ENCODE data around the gene STK11.
A peak's percentile ranks its signal among the peaks of the same experiment; 100 is the strongest.
"Not testable (repeated sequence)": the region's sequence is repeated elsewhere in the genome, so short reads cannot be mapped to it uniquely, and the experiment has no call there.

STK11 gene

DNA sequence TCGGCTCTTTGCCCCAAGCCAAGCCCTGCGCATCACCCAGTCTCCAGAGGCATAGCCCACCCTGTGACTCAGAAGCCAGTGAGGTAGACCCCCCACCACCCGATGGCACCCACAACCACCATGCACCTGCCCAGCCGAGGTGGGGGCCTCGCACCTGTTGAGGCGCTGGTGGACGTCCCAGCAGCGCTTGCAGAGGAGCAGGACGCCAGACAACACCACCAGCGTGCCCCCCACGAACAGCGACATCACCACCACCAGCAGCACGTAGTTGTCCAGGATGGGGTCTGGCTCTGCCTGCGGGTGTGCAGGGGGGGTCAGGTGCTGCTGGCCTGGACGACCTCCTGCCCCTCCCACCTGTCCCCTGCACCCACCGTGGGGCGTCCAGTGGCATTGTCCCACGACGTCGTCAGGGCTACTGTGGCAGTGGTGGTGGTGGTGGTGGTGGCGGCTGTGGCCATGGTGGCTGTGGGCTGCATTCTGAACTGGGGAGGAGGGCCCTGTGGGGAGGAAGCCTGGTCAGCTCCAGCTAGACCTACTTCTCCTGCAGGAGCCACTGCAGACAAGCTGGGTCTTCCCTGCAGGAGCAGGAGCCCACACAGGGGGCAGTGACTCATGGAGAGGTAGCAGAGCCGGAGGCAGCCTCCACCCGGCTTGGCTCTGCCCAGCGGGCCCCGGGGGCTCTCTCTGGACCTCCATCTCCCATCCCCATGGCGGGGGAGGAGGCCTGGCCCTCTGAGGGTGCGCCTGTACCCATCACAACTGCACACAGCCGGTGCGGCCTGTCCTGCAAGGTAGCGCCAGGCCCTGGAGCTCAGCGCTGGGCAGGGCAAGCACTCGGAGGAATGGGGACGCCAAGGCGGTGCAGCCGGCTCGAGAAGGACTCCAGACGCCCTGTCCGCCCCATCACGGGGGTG is 30.3 kb downstream of the STK11 start:
- no peak for DNase-seq (ENCODE audit: insufficient read length, low spot score)

DNA sequence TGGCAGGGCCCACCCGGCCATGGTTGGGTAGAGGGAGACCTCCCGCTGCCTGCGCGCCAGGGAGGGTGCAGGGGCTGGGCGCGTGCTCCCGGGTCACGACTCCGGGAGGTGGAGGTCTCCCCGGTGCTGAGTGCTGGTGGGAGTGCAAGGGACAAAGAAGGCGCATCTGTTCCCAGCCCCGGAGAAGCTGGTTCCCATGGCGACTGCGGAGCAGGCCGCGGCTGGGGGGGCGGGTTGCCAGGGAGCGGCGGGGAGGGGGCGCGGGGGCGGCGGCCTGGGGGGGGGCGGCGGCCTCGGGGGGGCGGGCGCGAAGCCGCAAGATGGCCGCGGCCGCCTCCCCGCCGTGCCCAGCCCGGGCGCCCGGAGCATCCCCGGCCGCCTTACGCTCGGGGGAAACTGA is 31.0 kb downstream of the STK11 start:
- FAIRE-seq, result no peak
- DNase-seq (ENCODE audit: insufficient read length, low spot score), result no peak

More for the DNA sequence above, 30.3 kb downstream of the STK11 start:
- no peak for FAIRE-seq

DNA sequence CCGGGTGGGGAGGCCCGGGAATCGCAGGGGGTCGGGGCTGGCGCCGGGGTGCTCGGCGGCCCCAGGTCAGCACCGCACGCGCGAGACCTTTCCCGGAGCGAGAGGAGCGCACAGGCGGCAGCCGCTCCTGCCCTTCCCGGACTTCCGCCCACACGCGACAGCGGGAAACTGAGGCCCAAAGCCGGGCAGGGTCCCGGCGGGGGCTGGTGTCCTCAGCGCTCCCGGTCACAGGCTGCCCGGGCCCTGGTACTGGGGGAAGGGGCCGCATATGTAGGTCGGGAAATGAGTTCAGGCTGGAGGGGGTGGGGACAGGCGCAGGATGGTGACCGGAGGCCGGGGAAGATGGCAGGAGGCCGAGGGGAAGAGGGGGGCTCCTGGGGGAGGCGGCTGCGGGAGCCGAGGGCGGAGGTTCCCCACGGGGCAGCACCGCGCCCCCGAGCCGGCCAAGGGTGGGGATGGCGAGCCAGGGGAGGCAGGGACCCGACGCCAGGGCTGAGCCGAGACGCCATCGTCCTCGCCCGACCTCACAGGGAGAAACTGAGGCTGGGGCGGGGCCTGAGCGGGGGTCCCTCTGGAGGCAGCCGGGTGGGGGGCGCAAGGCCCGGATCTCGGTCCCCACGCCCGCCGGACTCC is 31.6 kb downstream of the STK11 start:
- DNase-seq (ENCODE audit: insufficient read length, low spot score), result no peak
- no peak for FAIRE-seq

DNA sequence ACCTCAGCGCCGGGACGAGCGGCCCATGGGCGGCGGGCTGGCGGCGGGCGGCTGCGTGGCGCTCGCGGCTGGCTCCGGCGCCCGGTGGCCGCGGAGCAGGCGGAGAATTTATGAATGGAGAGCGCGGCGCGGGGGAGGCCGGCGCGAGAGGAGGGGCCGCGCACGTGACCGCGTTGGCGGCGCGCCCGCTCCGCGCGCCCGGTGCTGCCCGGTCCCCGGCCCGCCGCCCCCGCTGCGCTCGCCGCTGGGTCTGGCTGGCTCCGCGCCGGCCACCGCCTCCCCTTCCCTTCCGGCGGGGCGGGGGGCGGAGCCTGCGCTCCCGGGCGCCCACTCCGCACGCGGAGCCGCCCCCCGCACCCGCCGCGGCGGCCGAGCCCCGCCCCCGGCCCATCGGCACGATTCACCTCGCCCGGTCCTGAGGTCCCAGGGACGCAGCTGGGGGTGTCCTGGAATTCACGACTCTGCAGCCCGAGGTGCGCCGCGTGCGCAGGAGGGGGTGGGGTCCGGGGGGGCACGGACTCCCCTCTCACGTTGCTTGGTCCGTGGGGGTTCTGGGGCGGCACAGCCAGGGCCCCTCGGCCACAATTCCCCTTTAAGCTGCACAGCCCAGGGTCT is 32.3 kb downstream of the STK11 start, which contains the start of gene CBARP:
Gene CBARP (minus strand): TSS at position 252 of the 615 bp plus-strand sequence. CDS start 1,905 bp downstream, outside the sequence.
- no peak for FAIRE-seq
- no peak for DNase-seq (ENCODE audit: insufficient read length, low spot score)

DNA sequence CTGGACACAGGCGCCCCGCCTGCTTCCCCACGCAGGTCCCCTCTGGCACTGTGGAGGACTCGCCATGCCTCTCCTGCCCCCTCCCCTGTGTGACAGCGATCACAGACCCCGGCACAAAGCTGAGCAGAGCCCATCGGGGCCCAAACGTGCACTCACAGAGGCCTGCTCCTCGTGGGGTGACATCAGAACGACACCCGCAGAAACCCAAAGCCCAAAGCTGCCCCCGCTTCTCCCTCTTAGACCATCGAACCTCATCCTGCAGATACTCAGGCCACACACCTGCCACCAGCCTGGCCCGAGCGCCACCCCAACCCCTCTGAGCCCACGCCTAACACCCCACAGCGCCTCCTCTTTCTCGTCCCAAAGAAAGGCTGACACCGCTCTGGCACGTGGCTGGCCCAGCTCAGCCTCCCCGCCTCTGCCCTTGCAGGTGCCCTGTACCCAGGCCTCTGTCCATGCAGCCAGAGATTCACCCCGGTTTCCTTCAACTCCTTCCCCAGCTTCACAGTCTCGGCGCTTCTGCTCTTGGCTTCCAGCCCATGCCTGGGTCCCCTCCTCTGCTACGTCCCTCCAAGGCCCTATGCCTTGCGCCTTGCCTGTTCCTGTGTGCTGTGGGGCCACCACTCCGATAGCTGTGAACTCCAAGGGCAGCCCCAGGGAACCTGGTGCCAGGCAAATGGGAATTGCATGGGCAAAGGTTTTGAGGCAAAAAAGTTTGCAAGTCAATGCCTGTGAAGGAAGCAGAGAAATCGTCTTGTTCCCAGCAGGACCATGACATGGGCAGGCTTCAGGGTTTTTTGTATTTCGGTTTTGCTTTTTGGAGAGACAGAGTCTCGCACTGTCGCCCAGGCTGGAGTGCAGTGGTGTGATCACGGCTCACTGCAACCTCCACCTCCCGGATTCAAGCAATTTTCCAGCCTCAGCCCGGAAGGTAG is 33.1 kb downstream of the STK11 start:
- no peak for DNase-seq (ENCODE audit: insufficient read length, low spot score)
- FAIRE-seq, result no peak

DNA sequence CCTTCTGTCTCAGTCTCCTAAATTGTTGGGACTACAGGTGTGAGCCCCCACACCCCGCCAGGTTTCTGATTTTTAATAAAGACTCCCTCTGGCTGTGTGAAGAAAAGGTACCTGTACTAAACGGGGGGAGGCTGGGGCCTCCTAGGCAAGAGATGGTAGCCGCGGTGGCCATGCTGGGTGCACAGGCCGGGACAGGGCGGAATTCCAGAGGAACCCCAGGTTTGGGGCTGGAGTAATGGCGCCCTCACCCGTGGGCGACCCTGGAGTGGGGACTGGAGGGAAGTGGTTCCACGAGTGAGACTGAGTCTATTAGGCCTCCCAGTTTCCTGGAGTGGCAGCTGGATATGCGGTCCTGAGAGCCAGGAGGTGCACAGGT is 33.8 kb downstream of the STK11 start:
- FAIRE-seq (no peak), DNase-seq (ENCODE audit: insufficient read length, low spot score) (no peak)

DNA sequence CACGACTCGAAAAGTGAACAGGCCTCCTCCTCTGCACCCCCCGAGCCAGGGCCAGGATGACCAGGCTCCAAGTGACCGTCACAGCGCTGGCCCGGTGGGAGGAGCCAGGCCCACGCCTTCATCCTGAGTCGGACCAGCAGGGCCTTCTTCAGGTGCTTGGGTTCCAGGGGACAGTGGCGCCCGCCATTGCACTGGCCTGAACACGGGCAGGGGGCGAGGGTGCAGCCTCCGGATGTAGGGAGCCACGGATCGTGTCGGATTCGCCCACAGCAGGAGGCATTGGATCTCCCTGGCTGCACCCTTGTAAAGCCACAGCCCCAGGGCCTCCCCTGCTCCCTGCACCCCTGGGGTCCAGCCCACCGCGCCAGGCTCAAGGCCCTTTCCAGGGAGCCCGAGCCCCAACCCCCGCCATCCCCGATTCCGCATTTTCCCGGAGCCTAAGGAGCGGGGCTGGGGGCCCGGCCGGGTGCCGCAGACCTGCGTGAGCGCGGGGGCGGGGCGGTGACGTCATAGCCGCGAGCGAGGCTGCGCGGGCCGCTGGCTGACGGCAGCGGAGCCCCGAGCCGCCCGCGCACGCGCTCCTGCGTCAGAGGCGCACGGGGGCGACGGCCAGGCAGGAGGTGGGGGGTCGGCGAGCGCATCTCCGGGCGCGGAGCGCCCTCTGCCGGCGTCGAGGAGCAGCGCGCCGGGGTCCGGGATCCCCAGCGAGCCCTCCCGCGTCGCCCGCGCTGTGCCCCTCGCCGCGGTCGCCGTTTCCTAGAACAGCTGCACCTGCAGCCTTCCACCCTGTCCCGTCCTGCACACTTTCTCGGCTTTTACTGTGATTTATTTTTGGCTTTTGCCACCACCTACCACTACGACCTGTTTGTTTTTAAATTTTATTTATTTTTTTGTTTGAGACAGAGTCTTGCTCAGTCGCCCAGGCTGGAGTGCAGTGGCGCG is 34.5 kb downstream of the STK11 start:
- peak; percentile 14 for FAIRE-seq
- DNase-seq (ENCODE audit: insufficient read length, low spot score), result peak; percentile 100

DNA sequence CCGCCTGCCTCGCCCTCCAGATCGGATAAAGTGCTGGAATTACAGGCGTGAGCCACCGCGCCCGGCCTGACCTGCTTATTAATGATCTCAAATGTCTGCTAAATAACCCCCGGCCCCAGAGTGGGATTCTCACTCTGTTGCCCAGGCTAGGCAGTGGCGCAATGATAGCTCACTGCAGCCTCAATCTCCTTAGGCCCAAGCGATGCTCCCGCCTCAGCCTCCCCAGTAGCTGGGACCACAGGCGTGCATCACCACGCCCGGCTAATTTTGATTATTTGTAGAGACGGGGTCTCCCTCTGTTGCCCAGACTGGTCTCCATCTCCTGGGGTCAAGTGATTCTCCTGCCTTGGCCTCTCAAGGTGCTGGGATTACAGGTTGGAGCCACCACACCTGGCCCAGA is 35.3 kb downstream of the STK11 start:
- DNase-seq (ENCODE audit: insufficient read length, low spot score) (no peak), FAIRE-seq (no peak)

DNA sequence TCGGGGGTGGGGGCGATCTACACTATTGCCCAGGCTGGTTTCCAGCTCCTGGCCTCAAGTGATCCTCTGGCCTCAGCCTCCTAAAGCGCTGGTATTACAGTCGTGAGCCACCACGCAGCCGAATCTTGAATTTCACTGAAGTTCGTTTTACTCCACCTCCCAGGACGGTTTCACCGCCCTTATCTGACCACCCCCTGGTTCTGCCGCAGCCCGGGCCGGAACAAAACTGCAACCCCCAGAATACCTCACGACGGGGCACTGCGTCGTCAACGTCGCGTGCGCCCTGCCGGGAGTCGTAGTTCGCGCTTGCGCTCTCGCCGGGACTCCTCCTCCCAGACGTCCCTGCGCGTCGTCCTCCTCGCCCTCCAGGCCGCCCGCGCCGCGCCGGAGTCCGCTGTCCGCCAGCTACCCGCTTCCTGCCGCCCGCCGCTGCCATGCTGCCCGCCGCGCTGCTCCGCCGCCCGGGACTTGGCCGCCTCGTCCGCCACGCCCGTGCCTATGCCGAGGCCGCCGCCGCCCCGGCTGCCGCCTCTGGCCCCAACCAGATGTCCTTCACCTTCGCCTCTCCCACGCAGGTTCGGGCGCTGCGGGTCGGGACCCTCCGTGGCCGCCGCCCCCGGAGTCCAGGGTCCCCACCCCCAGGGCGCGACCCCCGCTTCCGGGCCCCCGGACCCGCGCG is 36.0 kb downstream of the STK11 start, which contains the start of gene ATP5F1D:
Gene ATP5F1D (plus strand): TSS at position 335 of the 679 bp plus-strand sequence. CDS start 100 bp downstream, at position 435.
- FAIRE-seq, result peak; percentile 98
- peak; percentile 99 for DNase-seq (ENCODE audit: insufficient read length, low spot score)

DNA sequence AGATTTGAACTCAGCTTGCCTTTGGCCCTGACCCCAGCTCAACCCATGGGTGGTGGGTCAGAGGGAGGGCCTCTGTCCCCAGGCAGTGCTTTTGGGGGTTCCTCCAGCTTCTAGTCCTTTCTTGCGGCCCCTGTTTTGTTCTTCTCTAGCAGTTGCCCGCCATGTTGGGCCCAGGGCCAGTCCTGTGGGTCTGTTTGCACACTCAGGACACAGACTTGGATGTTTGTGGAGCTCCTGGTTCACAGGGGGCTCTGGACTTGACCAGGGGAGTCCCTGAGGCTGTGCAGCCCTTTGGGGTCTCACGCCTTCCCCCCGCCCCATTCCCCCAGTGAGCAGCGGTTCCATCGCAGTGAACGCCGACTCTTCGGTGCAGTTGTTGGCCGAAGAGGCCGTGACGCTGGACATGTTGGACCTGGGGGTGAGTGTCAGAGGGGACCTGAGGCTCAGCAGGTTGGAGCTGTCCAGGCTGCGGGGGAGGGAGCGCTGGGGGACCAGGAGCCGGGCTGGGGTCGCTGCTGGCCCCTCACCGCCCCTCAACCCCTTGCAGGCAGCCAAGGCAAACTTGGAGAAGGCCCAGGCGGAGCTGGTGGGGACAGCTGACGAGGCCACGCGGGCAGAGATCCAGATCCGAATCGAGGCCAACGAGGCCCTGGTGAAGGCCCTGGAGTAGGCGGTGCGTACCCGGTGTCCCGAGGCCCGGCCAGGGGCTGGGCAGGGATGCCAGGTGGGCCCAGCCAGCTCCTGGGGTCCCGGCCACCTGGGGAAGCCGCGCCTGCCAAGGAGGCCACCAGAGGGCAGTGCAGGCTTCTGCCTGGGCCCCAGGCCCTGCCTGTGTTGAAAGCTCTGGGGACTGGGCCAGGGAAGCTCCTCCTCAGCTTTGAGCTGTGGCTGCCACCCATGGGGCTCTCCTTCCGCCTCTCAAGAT is 38.5 kb downstream of the STK11 start:
- DNase-seq (ENCODE audit: insufficient read length, low spot score) (peak; percentile 92), FAIRE-seq (peak; percentile 87)

DNA sequence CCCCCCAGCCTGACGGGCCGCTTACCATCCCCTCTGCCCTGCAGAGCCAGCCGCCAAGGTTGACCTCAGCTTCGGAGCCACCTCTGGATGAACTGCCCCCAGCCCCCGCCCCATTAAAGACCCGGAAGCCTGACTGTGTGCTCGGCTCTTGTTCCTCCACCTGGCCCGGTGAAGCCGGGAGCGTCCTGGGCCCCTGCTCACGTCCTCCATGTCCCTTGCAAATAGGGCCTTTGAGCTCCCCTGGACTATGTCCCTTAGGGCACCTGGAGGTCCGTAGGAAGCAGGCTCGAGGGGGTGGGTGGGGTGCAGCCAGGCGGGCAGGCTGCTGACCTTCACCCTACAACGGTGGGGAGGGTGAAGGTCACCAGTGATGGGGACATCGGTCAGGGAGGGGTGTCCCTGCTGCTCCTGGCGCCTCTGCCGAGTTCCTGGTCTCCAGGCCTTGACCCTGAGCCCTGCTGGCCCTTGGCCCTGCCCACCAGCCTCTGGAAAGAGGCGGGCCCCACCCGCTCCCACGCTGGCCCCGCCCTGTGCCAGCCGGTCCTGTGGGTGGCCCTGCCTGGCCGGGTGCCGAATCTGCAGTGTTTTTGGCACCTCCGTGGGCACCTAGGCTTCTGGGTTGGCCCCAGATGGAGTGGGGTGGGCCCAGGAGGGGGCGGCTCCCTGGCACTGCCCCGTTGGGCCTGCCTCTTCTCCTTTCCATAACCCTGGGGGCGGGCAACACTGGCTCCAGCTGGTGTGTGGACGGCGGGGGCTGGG is 39.3 kb downstream of the STK11 start:
- FAIRE-seq (no peak), DNase-seq (ENCODE audit: insufficient read length, low spot score) (no peak)

DNA sequence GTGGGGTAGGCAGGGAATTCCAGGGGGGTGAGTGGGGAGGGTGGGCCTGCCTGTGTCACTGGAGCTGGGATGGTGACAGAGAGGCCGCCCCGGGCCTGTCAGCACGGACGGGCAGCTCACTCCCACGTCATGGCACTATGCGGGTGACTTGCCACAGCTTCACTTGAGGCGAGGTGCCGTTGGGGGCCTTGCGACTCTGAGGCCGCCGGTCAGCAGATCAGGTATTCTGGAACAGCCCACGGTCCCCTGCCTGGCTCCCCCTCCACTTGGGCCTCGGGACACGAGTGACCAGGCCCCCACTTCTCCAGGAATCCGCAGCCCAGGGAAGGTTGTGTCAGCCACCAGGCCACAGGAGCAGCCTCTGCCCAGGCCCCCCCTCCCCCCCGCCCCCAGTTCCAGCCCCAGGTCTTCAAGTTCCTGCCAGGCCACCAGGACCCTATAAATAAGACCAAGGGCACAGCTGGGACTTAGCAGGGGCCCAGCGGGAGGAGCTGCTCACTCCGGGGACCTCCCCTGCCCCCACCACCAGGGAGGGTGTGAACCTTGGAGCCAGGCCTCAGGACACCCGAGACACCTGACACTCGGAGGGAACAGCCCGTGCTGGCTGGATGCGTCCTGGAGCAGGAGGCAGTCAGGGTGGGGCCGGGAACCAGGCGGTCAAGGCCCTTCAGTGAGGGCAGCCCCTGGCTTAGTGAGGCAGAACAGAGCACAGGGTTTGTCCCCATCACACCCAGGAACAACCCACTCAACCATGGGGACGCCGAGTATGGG is 40.1 kb downstream of the STK11 start:
- no peak for DNase-seq (ENCODE audit: insufficient read length, low spot score)
- no peak for FAIRE-seq

DNA sequence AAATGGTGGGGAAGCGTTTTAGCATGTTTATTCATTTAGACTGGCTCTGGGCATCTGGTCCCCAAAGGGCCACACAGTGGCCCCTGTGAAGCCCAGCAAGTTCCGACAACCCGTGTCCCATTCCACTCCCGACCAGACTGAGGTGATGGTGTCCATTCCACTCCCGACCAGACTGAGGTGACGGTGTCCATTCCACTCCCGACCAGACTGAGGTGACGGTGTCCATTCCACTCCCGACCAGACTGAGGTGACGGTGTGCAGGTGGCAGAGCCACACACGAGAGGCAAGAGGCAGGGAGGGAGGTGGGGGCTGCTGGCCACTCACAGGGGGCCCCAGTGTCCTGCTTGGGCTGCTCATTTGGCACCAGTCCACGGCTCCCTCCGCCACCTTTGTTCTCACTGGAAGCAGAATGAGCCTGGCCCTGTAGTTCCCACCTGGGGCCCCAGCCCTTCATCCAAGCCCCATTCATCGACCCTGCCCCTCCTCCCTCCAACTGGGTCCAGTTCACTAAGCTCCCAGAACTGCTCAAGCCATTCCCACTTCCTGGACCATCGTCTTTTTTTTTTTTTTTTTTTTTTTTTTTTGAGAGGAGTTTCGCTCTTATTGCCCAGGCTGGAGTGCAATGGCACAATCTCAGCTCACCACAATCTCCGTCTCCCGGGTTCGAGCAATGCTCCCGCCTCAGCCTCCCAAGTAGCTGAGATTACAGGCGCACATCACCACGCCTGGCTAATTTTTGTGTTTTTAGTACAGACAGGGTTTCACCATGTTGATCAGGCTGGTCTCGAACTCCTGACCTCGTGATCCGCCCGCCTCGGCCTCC is 40.9 kb downstream of the STK11 start:
- not testable (repeated sequence) for FAIRE-seq; DNase-seq (ENCODE audit: insufficient read length, low spot score)

DNA sequence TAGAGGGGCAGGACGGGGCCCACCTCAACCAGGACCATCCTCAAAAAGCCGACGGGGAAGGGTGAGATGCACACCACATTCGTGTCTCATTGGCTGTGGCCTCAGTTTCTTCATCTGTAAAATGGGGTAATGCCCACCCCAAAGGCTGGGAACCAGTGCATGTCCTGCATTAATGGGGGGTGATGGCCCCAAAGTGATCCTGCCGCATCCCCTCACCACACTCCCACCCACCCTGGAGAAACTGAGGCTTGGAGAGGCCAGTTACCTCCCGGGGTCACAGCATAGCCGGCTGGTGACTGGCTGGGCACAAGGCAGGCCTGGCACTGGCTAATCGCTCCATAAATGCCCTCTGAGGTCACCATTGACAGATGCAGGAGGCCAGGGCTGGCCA is 42.2 kb downstream of the STK11 start:
- no peak for FAIRE-seq

DNA sequence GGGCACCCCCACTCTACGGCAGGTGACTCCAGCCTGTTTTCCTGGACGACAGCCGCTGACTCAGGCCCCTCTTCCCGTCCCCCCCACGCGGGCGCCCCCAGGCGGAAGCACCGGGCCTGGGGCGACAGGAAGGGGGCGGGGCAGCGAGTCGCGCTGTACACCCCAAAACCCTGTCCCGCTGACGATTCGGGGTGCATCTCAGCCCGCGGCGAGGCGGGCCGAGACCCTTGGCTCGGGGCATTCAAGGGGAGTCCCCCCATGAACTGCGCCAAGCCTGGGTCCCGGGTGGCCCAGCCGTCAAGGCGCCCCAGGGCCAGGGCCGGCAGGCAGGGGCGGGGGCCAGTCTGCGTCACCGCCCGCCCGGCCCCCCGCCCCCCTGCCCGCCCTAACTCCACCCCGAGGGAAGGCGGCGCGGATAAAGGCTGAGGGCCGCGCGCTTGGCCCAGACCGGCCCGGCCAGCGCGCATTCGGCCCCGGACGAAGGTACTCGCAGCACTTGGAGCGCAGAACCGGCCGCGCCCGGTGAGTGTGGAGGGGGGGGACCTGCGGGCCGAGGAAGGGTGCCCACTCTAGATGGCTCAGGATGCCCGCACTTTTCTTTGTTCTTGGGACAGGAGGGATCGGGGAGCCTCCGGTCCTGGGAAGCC is 42.7 kb downstream of the STK11 start, which contains the start of gene MIDN:
Gene MIDN (plus strand): TSS at position 445 of the 647 bp plus-strand sequence. CDS start 1,714 bp downstream, outside the sequence.
- FAIRE-seq (peak; percentile 56), DNase-seq (ENCODE audit: insufficient read length, low spot score) (no peak)

More for the DNA sequence above, 42.2 kb downstream of the STK11 start:
- no peak for DNase-seq (ENCODE audit: insufficient read length, low spot score)
